Measurements from ENCODE around the gene LOXL1.

DNA sequence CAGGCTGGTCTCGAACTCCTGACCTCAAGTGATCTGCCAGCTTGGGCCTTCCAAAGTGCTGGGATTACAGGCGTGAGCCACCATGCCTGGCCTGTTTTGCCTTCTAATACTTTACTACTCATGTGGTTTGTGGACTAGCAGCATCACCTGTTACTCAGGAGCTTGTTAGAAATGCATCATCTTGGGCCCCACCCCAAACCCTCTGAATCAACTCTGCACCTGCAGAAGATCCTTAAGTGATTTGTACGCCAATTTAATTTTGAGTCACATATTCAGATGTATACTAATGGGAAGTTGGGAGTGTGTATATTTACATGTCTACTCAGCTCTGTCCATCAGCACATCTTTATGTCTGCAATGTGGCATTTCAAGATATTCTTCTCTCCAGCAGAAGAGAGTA lies 46.8 kb upstream of the LOXL1 start:
- no peak for TF ChIP-seq POLR2A (IDR thresholded peaks at IDR 0.05)
- TF ChIP-seq, protein P1, sequence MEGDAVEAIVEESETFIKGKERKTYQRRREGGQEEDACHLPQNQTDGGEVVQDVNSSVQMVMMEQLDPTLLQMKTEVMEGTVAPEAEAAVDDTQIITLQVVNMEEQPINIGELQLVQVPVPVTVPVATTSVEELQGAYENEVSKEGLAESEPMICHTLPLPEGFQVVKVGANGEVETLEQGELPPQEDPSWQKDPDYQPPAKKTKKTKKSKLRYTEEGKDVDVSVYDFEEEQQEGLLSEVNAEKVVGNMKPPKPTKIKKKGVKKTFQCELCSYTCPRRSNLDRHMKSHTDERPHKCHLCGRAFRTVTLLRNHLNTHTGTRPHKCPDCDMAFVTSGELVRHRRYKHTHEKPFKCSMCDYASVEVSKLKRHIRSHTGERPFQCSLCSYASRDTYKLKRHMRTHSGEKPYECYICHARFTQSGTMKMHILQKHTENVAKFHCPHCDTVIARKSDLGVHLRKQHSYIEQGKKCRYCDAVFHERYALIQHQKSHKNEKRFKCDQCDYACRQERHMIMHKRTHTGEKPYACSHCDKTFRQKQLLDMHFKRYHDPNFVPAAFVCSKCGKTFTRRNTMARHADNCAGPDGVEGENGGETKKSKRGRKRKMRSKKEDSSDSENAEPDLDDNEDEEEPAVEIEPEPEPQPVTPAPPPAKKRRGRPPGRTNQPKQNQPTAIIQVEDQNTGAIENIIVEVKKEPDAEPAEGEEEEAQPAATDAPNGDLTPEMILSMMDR (IDR thresholded peaks at IDR 0.05): no peak

Data from body of pancreas (tissue), 4 donors.